Stimulated activated CD8-positive, alpha-beta memory T cell treated with anti-CD3 and anti-CD28 coated beads, Interleukin-15, amount 100 ng/mL, for 1 hour (primary cell): Measurements from ENCODE around the gene CCDC12.

Source experiments
- DNase-seq: peaks from one replicate; pipeline ENCODE4 v3.0.0-alpha.2; 2020; ENCODE audit warnings: low read depth

CCDC12 gene

DNA sequence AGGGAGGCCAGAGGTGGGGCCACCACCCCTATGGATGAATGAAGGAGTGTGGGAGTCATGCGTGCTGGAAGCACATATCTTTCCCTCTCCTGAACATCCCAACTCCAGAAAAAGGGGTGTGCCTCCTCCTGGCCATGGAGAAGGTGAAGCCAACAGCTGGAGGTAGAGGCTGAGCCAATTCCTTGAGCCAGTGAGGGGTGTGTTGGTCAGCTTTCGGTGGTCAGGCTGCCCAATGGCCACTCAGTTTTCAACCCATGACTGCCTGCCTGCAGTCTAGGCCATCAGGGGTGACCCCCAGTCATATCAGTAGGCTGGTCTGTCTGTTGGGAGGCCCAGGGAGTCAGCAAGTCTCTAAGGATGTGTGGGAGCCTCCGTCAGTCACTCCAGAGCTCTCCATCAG is 85.4 kb downstream of the CCDC12 start:
- DNase-seq = no peak

DNA sequence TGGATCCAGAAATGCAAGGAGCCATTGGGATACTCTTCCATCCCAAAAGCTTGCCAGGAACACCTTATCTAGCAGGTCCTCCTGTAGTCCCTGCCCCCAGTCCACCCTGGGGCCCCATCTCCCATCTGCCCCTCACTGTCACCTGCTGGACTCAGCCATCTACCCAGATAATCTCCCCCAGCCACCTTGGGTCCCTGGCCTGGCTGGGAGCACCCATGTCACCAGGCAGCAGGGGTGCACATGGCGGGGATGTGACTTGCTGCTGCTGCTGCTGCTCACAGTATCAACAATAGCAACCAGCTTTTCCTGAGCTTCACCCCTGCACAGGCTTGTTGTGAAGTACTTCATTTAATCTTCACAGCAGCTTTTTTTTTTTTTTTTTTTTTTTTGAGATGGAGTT is 86.4 kb downstream of the CCDC12 start:
- DNase-seq = no peak

DNA sequence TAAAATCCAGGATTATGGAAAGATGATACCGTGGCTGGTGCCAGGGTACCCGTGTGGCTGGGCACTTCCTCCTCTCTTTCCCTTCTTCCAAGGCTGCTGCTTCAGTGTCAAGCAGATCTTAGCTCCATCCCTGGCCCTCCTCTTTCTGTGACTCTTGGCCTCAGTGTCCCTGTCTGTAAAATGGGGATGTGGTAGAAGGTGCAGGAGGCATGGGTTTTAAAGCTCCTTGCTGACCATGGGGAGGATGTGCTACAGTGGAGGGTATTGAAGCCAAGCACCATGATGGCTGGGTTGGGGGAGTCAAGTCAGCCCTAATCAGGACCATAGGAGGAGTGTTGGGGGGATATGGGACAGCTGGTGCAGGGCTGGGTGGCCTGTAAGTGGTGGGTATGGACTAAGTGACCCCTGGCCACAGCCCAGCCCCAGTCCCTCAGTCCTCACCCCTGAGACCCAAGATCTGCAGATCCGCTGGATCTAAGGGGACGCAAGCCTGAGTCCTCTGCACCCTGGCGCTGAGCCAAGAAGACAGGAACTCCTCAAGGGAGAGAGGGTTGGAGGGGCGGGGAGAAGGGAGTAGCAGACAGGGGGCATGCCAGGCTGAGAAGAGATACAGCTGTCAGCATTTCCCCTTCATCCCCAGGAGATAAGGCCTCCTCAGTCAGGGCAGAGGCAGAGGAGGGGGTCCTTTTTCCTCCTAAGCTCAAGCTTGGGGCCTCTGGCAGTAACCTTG is 87.0 kb downstream of the CCDC12 start:
- DNase-seq = no peak

DNA sequence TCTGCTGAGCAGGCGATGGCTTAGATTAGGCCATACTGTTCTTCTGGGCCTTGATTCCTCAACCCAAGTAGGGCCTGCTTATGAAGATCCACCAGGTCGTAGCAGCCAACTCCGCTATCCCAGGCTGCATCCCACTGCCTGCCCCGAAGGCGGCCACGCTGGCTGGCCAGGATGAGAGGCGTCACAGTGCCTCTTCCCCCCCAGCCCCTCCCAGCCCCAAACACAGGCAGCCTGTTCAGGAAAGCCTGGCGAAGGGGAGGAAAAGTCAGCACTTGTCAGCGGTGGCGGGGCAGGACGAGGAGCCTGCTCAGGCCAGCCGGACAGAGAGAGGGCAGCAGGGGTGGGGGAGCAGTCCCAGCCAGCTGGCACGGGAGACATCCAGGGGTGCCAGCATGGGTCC is 87.8 kb downstream of the CCDC12 start:
- no peak for DNase-seq

GRCh38 chr3:46887980-46888494 is 88.5 kb downstream of the CCDC12 start:
- no peak for DNase-seq

- DNase-seq = no peak
Measured at GRCh38 chr3:46885612-46886011, 90.9 kb downstream of the CCDC12 start.

DNA sequence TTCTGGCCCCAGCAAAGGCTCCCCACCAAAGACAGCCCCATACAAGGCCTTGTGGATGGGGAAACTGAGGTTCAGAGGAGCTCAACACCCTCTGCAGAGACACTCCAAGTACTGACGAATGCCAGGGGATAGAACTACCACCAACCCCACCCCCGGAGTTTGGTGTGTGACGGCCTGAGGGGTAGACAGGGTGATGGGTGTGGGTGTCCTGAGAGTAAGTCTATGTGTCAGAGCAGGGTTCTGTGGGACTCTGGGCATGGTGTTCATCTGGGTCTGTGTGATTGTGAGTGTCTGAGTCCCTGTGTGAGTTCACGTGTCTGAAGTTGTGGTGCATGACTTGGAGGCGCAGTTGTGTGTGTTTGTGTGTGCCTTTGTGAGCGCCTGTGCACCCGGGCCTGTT is 91.6 kb downstream of the CCDC12 start:
- DNase-seq = no peak

- no peak for DNase-seq
Measured at GRCh38 chr3:46884427-46884826, 92.1 kb downstream of the CCDC12 start.

DNA sequence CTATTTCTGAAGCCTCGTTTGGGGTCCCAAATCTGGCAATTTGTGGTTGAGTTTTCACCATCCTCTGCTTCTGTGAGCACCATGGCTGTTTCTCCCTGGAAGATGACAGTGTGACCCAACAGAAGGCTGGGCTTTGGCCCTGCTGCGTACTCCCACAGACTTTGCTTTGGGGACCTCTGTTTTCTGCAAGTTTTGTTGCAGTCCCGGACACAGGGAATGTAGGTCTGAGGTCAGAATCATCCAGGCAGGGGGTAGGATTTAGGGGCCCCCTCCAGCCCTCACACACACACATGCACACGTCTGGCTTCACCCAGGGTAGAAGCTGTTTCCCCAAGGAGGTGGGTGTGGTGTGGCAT is 92.7 kb downstream of the CCDC12 start:
- DNase-seq = no peak

GRCh38 chr3:46883054-46883829 is 93.3 kb downstream of the CCDC12 start:
- no peak for DNase-seq

GRCh38 chr3:46882377-46883053 is 94.0 kb downstream of the CCDC12 start:
- DNase-seq = no peak

- DNase-seq = no peak
Measured at GRCh38 chr3:46881596-46882376, 94.8 kb downstream of the CCDC12 start.

DNA sequence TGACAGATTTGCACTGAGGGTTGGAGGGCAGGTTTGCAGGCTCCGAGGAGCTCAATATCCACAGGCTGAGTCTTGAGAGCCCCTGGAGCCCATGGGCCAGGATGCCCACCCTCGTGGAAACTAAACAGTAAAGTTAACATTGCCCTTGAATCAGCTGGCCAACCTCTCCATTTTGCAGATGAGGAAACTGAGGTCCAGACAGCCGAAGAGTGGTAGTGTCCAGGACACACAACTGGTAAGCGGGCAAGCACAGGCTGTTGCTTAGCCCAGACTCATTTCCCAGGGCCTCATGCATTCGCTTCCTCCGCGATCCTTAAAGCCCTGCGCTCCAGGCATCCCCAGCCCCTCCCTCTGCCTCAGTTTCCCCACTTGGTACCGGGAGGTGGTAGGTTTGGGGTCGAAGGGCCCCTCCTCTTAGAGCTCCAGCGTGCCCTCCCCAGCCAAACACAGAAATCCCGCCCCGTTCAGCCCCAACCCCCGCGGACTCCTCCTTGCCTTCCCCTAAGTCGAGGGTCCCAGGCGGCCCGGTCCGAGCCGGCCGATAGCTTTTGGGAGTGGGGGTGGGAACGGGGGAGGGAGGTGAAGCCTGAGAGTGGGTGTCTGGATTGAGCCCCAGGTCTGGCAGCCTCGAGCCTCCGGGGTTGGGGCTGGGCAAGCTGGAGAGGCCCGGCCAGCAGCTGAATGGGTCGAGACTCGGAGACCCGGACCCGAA is 95.5 kb downstream of the CCDC12 start:
- no peak for DNase-seq

DNA sequence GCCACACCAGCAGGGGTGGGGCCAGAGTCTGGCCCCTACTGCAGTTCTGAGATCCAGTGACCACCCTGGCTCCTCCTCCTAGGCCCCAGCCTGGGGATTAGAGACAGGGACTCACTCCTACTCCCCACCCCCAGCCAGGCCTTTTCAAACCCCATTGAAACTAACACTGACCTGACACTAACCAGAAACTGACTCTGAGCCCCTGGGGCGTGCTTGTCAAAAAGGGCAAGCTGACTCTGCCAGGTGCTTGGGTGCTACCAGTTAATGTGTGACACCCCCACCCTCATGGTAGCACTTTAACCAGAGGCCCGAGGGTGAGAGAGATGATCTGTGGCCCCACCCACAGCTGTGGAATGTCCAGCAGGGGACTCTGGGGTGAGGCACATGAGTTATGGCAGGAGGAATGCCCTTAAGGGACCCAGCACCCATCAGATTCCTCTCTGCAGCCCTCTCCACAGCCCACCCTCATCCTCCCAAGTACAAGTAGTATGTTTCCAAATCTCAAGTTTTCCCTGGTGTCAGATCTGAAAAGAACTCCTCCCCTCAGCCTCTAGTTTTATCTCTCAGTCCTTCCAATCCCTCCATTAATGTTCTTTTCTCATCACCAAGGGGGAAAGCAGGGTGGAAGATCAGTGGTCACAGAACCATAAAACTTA is 97.6 kb downstream of the CCDC12 start:
- no peak for DNase-seq

GRCh38 chr3:46877406-46878125 is 99.0 kb downstream of the CCDC12 start, which contains the start of gene PTH1R:
PTH1R (plus strand) TSS chr3:46877721; CDS start chr3:46883560, 5,839 bp downstream.
- no peak for DNase-seq

- DNase-seq = no peak
Measured at GRCh38 chr3:46876313-46877300, 99.9 kb downstream of the CCDC12 start.

DNA sequence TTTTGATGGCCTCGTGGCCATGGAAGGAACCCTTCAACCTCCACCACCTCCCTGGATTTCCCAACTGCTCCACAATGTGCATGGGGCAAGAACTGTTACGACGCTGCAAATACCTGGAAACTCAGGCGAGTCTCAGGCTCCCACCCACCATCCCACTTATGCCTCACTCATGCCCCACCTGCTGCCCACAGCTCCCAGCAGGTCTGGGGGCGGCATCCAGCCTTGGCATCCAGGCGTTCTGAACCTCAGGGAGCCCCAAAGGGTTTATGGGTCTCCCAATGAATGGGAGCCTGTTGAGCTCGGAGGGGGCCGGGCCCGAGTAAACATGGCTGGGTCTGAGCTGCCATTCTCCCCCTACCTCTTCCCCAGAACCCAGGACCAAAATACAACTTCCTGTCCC is 101.0 kb downstream of the CCDC12 start:
- DNase-seq = no peak

GRCh38 chr3:46874430-46874829 is 102.1 kb downstream of the CCDC12 start:
- DNase-seq = no peak

GRCh38 chr3:46873521-46873920 is 103.0 kb downstream of the CCDC12 start:
- DNase-seq = no peak
